ENCODE measurements around the gene DNPH1.

- no peak for TF ChIP-seq CTCF (conservative IDR thresholded peaks at IDR 0.05)
- no peak for TF ChIP-seq EZH2 (IDR thresholded peaks at IDR 0.05; ENCODE audit: low read depth)
These were observed 53.4 kb downstream of the DNPH1 start for GRCh38 chr6:43175676-43176422.

Measured in PC-9 (cell line).